Activated CD4-positive, CD25-positive, alpha-beta regulatory T cell treated with anti-CD3 and anti-CD28 coated beads, Interleukin-2, amount 50 U/mL, for 16 hours (primary cell): ENCODE measurements around the gene ITGA2B.
"Not testable (repeated sequence)": the region's sequence is repeated elsewhere in the genome, so short reads cannot be mapped to it uniquely, and the experiment has no call there.

Experiments used
- DNase-seq: peaks from one replicate; pipeline ENCODE4 v3.0.0-alpha.2; 2020; ENCODE audit warnings: low read depth, low spot score

Gene ITGA2B

GRCh38 chr17:44368391-44369243, 20.8 kb downstream of the ITGA2B start:
- not testable (repeated sequence) for DNase-seq

- no peak for DNase-seq
Measured at GRCh38 chr17:44367231-44367979, 22.0 kb downstream of the ITGA2B start.

- not testable (repeated sequence) for DNase-seq
Measured at GRCh38 chr17:44365051-44365450, 24.4 kb downstream of the ITGA2B start.

- DNase-seq: no peak
Measured at GRCh38 chr17:44363613-44364159, 25.8 kb downstream of the ITGA2B start, which contains the start of gene FAM171A2. Gene FAM171A2 (minus strand): TSS chr17:44363853. CDS start chr17:44363714, 139 bp downstream.

- no peak for DNase-seq
Measured at GRCh38 chr17:44362949-44363612, 26.4 kb downstream of the ITGA2B start.

GRCh38 chr17:44362459-44362948, 26.9 kb downstream of the ITGA2B start:
- no peak for DNase-seq

- DNase-seq: no peak
Measured at GRCh38 chr17:44361292-44362260, 27.9 kb downstream of the ITGA2B start.

GRCh38 chr17:44360826-44361225, 28.6 kb downstream of the ITGA2B start:
- no peak for DNase-seq

GRCh38 chr17:44360144-44360533, 29.3 kb downstream of the ITGA2B start:
- no peak for DNase-seq

- DNase-seq: no peak
Measured at GRCh38 chr17:44359458-44360143, 29.8 kb downstream of the ITGA2B start.

GRCh38 chr17:44359006-44359405, 30.4 kb downstream of the ITGA2B start:
- DNase-seq: no peak

GRCh38 chr17:44358066-44358465, 31.4 kb downstream of the ITGA2B start:
- DNase-seq: no peak

GRCh38 chr17:44356241-44356640, 33.2 kb downstream of the ITGA2B start:
- DNase-seq: no peak

GRCh38 chr17:44355642-44356099, 33.8 kb downstream of the ITGA2B start:
- no peak for DNase-seq

GRCh38 chr17:44354582-44355561, 34.6 kb downstream of the ITGA2B start:
- DNase-seq: no peak

GRCh38 chr17:44353672-44354331, 35.6 kb downstream of the ITGA2B start:
- no peak for DNase-seq

- DNase-seq: no peak
Measured at GRCh38 chr17:44352828-44353671, 36.4 kb downstream of the ITGA2B start.
